ENCODE results near the gene ULK1. TPM values are rescaled to one million over a fixed set of nuclear protein-coding genes. Genes with fewer than 3 reads are reported as not detected.

ULK1 gene
- total RNA-seq, 4 donors from 2014 or later, result 11.8 to 135 (median 38.8) TPM

DNA sequence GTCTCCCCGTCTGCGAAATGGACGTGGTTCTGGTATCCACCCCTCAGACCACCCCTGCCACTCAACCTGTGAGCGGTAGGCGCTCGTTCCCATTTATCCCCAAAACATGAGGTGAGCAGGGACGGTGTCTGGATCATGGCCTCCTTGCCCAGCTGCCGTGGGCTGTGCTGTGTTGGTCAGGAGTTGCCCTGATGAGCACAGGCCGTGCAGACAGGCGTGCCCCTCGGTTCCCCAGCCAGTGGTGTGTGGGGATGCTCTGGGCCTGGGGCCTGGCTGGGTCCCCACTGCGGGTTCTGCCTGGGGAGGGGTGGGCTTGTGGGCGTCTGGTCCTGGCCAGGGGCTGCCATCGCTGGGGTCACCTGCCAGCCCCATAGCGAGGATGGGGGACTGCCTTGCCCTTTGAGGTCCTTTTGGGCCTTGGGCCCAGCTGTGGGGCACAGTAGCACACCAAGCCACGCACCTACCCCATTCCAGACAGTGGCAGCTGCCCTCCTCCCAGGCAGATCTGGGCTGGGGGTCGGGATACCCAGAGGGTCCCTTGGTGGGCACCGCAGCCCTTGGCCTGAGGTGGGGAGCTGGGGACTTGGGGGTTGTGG, 23.4 kb downstream of the ULK1 start:
- H3K4me3 ChIP-seq, result no peak overlapping the region
- TF ChIP-seq POLR2A (IDR thresholded peaks at IDR 0.05), result no peak
- H3K9me3 ChIP-seq, result no peaks in the 10 kb centered on the region
- no peak overlapping the region for H3K27ac ChIP-seq
- H3K4me1 ChIP-seq, result no peaks in the 10 kb centered on the region
- H3K27me3 ChIP-seq, result no peaks in the 10 kb centered on the region
- no peak for DNase-seq
- intact Hi-C loops (cut with DNase I; ENCODE audit: low total_unique reads), result no loop called here
- H3K36me3 ChIP-seq, result no peaks in the 10 kb centered on the region

DNA sequence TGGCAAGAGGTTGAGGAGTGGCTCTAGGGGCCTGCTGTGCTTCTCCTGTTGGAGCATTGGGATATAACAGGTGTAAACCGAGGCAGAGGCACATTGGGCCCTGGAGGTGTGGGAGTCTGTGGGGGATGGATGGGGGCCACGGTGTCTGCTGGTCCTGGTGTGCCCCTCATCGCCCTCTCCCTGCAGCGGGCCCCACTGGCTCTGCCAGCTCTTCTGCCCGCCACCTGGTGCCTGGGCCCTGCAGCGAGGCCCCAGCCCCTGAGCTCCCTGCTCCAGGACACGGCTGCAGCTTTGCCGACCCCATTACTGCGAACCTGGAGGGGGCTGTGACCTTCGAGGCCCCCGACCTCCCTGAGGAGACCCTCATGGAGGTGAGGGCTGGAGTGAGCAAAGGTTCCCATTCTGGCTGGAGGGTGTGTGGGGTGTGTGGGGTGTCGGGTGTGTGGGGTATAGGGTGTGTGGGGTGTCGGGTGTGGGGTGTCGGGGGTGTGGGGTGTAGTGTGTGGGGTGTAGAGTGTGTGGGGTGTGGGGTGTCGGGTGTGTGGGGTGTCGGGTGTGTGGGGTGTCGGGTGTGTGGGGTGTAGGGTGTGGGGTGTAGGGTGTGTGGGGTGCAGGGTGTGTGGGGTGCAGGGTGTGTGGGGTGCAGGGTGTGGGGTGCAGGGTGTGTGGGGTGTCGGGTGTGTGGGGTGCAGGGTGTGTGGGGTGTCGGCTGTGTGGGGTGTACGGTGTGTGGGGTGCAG, 24.1 kb downstream of the ULK1 start:
- H3K36me3 ChIP-seq, result no peaks in the 10 kb centered on the region
- no peaks in the 10 kb centered on the region for H3K4me1 ChIP-seq
- no peak for TF ChIP-seq POLR2A (IDR thresholded peaks at IDR 0.05)
- TF ChIP-seq, protein P1, sequence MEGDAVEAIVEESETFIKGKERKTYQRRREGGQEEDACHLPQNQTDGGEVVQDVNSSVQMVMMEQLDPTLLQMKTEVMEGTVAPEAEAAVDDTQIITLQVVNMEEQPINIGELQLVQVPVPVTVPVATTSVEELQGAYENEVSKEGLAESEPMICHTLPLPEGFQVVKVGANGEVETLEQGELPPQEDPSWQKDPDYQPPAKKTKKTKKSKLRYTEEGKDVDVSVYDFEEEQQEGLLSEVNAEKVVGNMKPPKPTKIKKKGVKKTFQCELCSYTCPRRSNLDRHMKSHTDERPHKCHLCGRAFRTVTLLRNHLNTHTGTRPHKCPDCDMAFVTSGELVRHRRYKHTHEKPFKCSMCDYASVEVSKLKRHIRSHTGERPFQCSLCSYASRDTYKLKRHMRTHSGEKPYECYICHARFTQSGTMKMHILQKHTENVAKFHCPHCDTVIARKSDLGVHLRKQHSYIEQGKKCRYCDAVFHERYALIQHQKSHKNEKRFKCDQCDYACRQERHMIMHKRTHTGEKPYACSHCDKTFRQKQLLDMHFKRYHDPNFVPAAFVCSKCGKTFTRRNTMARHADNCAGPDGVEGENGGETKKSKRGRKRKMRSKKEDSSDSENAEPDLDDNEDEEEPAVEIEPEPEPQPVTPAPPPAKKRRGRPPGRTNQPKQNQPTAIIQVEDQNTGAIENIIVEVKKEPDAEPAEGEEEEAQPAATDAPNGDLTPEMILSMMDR (IDR thresholded peaks at IDR 0.05), result no peak
- DNase-seq, result no peak
- H3K4me3 ChIP-seq, result no peak overlapping the region
- no peaks in the 10 kb centered on the region for H3K27me3 ChIP-seq
- intact Hi-C loops (cut with DNase I; ENCODE audit: low total_unique reads), result no loop called here
- H3K27ac ChIP-seq, result no peak overlapping the region
- no peaks in the 10 kb centered on the region for H3K9me3 ChIP-seq

DNA sequence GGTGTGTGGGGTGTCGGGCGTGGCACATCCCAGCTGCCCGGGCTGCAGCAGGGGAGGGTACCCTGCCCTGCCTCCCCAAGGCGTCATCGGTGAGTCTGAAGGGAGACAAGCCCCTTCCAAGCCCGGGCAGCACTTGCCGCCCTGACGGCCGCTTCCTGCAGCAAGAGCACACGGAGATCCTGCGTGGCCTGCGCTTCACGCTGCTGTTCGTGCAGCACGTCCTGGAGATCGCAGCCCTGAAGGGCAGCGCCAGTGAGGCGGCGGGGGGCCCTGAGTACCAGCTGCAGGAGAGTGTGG, 24.6 kb downstream of the ULK1 start:
- Histone ChIP-seq H3K4me3 (no peak overlapping the region), H3K36me3 (no peaks in the 10 kb centered on the region), H3K27me3 (no peaks in the 10 kb centered on the region), H3K27ac (no peak overlapping the region), H3K4me1 (no peaks in the 10 kb centered on the region), H3K9me3 (no peaks in the 10 kb centered on the region)
- intact Hi-C loops (cut with DNase I; ENCODE audit: low total_unique reads), result no loop called here
- TF ChIP-seq, protein P1 (IDR thresholded peaks at IDR 0.05), result no peak
- TF ChIP-seq POLR2A (IDR thresholded peaks at IDR 0.05), result no peak
- no peak for DNase-seq

DNA sequence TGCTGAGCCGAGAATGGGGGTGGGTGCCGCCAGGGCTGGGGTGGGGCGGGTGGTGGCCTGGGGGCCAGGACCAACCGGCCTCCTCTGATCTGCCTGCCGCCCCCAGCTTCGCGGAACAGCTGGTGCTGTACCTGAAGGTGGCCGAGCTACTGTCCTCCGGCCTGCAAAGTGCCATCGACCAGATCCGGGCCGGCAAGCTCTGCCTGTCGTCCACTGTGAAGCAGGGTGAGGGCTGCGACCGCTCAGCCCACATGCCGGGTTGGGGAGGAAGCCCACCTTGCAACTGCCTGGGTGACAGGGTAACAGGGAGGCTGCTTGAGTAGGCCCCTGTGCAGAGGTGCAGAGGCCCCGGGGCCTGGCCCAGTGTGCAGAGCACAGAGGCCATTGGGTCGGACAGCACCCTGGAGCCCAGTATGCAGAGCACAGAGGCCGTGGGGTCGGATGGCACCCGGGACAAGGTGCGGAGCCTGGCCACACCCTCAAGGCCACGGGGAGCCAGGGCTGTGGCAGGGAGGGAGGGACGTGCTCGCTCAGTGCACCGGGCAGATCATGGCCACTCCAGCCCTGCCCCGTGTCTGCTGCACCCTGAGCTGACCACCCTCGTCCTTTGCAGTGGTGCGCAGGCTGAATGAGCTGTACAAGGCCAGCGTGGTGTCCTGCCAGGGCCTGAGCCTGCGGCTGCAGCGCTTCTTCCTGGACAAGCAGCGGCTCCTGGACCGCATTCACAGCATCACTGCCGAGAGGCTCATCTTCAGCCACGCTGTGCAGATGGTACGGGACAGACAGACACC, 25.1 kb downstream of the ULK1 start:
- DNase-seq, result no peak
- Histone ChIP-seq H3K36me3 (no peaks in the 10 kb centered on the region), H3K27ac (no peak overlapping the region), H3K27me3 (no peaks in the 10 kb centered on the region), H3K9me3 (no peaks in the 10 kb centered on the region), H3K4me1 (no peaks in the 10 kb centered on the region), H3K4me3 (no peak overlapping the region)
- TF ChIP-seq POLR2A (IDR thresholded peaks at IDR 0.05), result no peak
- TF ChIP-seq, protein P1 (IDR thresholded peaks at IDR 0.05), result no peak
- intact Hi-C loops (cut with DNase I; ENCODE audit: low total_unique reads), result no loop called here

DNA sequence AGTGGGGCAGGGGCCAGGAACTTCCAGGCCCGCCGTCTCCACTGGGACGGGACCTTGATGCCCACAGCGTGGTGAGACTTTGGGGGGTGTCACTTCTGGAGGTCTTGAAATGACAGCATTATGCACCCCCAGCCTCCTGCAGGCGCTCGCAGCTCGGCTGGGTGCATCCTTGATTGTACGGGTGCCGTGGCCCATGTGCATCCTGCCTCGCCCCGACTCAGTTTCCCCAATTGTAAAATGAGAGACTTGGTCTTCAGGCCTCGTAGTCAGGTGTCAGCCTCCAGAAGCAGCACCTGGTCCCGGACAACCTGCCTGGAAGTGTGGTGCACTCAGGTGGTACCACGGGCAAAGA, 25.7 kb downstream of the ULK1 start:
- no peak for DNase-seq
- intact Hi-C loops (cut with DNase I; ENCODE audit: low total_unique reads), result no loop called here
- H3K27ac ChIP-seq, result no peak overlapping the region
- no peaks in the 10 kb centered on the region for H3K36me3 ChIP-seq
- no peaks in the 10 kb centered on the region for H3K9me3 ChIP-seq
- no peaks in the 10 kb centered on the region for H3K4me1 ChIP-seq
- H3K4me3 ChIP-seq, result no peak overlapping the region
- TF ChIP-seq, protein P1 (IDR thresholded peaks at IDR 0.05), result no peak
- no peak for TF ChIP-seq POLR2A (IDR thresholded peaks at IDR 0.05)
- H3K27me3 ChIP-seq, result no peaks in the 10 kb centered on the region

Data from uterus (tissue), 4 donors.